NCI-H1048 (cell line): ENCODE results near the gene FRRS1.

Experiments
- DNase-seq: peaks from one replicate; lab custom pipeline; 2025; lab: John Stamatoyannopoulos, UW

Gene FRRS1

DNA sequence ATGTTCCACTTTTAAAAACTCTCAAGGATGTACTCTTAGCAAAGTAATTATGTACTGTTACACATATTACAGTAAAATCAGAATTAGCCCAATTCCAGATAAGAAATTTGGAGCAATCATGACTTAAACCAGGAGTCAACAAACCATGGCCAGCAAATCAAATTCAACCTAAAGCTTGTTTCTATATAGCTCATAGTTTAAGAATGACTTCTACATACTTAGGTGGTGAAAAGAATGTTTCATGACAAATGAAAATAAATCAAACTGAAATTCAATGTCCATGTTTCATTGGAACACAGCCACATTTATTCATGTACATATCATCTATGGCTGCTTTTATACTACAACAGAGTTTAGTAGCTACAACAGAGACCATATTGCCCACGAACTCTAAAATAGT lies 35.1 kb downstream of the FRRS1 start:
- no peak for DNase-seq

DNA sequence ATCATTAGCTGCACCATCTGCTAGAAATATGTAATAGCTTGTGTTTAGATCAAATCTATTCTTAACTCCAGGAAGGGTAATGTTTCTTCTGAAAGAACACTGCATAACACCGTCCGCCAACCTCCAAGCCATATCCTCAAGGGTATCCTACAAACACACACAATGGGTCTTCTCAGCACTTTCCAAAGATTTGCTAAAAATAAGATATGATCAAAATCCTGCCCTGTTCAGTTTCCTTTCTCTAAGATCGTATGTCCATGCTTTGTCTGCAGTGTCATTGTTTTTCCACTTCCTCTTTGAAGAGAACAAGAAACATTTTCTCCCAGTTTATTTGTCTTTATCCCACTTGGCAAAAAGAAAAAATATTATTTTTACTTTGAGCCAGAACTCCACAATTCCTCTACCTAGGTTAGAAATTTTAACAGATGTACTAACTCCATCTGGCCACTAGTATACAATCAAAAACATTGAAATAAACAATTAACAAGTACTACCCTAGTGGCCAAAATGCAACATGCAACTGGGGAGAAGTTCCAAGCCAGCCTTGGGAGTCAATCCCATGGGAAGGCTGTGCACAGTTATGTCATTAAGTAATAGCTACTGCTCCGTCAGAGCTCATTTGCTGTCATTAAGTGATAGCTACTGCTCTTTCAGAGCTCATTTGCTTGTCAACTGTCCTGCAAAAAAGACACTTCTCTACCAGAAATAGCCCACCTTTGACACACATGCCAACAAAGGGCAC lies 37.8 kb downstream of the FRRS1 start:
- DNase-seq, result no peak

DNA sequence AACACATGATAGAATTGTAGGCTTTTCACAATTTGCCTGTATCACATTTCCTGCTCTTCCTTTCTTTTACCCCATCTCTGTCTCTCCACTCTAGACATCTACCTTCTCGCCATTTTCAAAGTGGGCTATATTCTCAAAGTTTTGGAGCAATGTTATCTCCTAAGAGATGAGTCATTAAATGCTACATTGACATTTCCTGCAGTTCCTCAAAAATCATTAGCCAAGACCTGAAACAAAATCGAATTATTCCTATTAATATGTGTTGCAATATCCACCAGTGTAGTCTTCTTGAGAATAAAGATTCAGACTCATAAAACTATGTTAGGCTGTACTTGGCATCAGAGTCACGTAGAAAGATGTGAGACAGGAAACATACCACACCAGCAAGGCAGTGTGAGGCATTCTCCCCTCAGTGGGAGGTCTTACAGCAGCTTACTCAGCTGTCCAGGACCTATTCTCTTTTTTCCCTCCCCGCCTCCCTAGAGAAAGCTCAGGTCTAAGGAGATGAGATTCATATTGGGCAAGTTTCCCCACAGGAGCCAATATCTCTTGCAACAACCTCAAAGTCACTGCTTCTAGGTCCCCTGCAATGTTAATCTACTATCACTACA lies 38.8 kb downstream of the FRRS1 start:
- DNase-seq, result no peak

DNA sequence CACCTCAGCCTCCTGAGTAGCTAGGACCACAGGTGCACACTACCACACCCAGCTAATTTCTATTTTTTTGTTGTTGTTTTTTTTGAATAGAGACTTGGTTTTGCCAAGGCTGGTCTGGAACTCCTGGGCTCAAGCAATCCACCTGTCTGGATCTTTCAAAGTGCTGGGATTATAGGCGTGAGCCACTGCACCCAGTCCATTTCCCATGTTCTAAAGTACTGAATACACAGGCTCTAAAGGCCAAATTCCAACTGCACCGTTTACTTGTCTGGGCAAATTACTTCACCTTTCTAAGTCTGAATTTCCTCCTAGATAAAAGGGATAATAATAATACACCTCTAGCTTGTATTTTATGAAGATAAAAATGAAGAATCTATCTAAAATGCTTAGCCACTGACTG lies 39.6 kb downstream of the FRRS1 start:
- no peak for DNase-seq

DNA sequence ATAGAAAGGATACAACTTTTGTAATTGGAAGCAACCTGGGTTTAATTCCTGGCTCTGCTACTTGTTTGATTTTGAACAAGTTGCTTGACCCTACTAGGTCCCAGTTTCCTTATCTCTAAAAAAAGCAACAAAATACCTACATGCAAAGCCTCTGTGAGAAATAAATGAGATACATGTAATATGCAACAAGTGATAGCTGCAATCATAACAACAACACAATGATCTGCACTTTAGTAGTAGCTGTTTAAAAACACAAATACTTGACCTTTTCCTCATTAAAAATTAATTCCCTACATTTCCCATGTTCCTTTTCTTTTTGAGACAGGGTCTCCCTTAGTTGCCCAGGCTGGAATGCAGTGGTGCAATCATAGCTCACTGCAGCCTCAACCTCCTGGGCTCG lies 40.0 kb downstream of the FRRS1 start:
- no peak for DNase-seq

DNA sequence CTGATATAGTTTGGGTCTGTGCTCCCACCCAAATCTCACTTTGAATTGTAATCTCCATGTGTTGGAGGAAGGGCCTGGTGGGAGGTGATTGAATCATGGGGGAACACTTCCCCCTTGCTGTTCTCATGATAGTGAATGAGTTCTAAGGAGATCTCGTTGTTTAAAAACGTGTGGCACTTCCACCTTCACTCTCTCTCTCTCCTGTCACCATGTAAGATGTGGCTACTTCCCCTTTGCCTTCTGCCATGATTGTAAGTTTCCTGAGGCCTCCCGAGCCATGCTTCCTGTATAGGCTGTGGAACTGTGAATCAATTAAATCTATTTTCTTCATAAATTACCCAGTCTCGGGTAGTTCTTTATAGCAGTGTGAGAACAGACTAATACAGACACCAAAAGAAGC lies 40.4 kb downstream of the FRRS1 start:
- DNase-seq, result no peak

DNA sequence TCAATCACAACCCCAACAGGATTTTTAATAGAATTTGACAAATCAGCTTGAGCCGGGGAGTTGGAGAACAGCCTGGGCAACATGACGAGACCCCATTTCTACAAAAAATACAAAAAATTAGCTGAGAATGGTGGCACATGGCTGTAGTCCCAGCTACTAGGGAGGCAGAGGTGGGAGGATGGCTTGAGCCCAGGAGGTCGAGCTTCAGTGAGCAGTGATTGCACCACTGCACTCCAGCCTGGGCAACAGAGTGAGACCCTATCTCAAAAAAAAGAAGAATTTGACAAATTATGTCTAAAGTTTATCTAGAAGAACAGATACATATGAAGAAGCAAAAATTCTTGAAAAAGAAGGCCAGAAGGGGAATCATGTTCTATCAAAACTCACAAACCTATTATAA lies 43.2 kb downstream of the FRRS1 start:
- no peak for DNase-seq

DNA sequence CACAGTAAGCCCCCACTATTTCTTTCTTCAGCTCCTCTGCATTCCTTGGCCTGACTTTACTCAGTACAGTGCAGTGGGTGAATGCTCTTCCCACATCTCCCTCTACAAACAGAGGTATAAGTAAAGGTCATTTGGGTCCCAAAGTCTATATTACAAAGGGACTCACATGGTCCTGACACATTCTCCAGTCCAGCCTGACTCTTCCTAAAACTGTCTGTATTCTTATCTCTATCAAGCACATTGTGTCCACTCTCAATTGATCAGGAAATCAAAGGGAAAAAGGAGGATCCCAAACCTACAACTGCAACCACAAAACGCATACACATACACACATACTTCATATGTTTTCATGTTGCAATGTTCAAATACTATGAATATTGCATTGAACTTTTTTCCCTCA lies 49.4 kb downstream of the FRRS1 start:
- DNase-seq, result no peak

DNA sequence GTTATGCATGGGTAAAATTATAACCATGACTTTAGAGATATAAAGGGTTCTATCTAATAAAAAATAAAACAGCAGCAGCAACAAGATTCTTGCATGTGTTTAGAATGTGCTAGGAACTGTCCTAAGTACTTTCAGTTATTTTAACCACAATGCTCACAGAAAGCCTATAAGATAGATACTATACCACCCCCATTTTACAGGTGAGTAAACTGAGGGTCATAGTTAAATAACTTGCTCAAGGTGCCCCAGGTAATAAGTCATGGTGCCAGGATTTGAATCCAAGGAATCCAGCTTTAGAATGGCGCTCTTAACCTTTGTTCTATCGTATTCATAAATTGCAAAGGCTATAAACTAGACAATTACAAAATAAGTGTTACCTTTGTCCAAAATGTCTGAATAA lies 53.4 kb downstream of the FRRS1 start:
- DNase-seq, result no peak

DNA sequence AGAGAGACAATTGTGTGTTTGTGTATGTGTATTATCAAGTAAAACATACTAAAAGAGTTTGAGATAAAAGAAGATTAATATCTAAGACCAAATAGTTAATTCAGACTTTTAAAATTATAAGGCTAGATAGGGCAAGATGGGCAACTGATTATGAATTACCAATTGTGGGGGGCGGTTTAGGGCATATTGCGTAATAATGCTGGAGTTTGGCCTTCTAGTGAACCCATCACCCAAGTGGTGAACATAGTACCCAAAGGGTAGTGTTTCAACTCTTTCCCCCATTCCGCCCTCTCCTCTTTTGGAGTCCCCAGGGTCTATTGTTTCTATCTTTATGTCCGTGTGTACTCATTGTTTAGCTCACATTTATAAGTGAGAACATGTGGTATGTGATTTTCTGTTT lies 55.4 kb downstream of the FRRS1 start:
- no peak for DNase-seq

DNA sequence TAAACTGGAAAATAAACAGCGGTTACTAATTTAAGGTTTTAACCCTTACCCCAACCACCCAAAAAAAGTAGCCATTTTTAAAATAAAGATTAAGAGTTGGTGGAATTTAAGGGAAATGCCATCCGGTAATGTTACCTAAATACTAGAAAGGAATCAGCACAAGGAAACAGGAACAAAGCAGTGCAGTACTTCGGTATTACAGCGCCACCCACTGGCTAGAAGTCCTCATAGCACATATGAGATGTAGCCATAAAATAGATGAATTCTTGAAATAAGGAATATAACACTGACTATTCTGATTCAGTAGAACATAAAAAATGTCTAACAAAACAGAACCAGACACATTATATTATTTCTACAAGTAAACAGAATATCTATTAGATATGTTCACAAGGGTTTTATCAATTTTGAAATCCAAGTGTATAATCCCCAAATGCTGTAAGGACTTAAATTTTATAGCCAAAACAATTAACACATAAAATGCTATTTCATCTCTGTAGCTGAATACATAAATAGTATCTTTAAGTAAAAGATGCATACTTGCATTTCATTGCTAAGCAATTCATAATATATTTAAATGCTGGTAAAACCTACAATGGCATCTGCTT lies 58.8 kb downstream of the FRRS1 start:
- DNase-seq, result peak; percentile 15

DNA sequence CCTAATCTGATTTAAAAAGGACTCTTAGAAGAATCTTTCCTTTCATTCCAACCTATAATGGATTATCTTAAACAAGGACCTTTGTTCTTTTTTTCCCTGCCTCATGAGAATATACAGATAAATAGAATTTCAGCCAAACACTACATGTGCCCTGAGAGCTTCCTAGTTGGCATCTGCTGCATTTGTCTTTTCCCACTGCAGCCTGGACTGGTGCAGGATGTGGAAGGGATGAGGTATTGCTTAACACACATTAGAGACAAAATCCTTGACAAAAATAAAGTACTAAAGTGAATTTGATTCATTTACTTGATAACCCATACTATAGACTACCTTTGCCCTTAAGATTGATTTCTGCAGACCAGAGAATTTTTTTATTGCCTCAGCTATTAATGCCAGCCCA lies 61.0 kb downstream of the FRRS1 start:
- DNase-seq, result no peak

DNA sequence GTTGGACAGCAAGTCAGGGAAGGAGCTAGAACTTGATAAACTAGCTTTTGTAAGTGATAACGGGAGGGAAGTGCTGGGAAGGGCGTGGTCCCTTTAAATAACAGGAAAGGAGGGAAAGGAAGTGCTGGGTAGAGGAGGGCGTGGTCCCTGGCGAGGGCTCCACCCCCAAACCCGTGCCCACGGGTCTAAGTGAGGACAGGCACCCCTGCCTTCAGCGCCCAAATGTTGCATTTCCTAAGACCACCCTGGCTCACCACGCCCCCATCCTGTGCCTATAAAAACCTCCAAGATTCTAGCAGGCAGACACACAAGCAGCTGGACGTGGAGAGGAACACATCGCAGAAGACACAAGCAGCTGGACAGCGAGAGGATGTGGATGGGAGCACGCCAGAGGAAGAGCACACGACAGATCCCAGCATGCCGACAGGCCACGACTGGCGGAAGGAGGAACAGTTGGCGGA lies 62.0 kb downstream of the FRRS1 start:
- no peak for DNase-seq

DNA sequence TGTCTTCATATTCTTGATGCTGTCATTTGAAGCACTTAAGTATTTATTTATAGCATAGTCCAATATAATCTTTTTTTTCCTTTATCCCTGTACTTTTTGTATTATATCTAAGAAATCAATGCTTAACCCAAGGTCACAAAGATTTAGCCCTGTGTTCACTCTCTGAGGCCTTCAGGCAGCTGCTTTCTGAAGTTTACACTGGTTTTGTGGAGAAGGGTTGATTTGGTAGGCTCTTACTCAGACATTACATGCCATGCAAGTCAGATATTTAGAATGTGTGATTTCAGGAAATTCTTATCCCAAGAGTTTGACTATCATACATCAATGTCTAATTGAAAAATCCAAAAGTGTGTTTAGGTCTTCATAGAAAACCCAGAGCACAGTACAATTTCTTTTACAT lies 64.2 kb downstream of the FRRS1 start:
- DNase-seq, result no peak

DNA sequence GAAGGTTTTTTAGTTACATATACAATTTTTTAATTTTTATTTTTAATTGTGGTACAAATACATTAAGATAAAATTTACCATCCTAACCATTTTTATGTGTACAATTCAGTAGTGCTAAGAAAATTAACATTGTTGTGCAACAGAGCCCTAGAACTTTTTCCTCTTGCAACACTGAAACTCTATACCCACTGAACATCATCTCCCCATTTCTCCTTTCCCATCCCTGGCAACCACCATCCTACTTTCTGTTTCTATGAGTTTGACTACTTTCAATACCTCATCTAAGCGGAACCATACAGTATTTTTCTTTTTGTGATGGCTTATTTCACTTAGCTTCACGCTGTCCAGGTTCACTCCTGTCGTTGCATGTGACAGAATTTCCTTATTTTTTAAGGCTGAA lies 66.4 kb downstream of the FRRS1 start:
- no peak for DNase-seq

DNA sequence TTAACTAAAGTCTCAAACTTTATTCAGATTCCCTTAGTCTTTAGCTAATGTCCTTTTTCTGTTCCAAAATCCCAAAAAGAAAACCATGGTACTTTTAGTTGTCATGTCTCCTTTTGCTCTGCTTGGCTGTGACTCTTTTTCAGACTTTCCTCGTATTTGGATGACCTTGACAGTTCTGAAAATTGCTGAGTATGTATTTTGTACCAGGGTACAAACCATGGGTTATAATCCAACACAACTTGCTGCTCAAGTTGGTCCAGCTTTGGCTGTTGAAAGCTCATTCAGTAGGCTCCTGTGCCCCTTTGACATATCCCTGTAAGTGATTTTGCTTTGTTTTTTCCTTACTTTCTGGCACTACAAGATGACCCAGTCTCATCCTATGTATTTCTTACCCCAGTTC lies 68.9 kb downstream of the FRRS1 start:
- DNase-seq, result no peak

DNA sequence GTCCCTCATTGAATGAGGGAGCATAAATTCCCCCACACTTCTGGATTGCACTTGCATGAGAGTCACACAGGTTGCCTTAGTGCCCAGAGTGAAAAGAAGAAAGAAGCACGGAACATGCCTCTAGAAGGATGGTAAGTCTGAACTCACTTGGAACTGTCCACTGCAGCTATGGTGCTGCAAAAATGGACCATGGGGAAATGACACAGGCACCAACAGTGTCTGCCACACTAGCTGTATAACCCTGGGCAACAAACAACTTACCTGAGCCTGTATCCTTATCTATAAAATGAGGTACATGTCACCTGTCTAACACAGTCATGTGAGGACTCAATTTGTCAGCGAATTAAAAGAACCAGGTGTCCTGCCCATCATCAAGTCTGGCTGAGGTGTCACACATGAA lies 69.8 kb downstream of the FRRS1 start:
- no peak for DNase-seq

DNA sequence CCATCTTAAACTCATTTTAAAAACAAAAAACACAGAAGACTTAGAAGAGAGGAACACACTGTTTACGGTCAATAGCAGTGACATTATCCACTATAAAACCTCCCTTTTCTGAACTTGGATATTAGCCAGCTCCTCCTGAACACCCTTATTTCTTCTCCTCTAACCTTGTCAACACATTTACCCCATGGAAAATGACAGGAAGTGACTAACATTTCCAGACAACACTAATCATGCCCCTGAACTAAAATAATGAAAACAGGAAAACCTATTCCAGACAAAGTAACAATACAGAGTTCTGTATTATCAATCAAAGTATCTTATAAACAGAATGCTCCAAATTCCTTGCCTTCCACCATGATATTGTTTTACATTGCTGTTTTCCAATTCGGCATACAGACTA lies 75.3 kb downstream of the FRRS1 start:
- DNase-seq, result no peak

DNA sequence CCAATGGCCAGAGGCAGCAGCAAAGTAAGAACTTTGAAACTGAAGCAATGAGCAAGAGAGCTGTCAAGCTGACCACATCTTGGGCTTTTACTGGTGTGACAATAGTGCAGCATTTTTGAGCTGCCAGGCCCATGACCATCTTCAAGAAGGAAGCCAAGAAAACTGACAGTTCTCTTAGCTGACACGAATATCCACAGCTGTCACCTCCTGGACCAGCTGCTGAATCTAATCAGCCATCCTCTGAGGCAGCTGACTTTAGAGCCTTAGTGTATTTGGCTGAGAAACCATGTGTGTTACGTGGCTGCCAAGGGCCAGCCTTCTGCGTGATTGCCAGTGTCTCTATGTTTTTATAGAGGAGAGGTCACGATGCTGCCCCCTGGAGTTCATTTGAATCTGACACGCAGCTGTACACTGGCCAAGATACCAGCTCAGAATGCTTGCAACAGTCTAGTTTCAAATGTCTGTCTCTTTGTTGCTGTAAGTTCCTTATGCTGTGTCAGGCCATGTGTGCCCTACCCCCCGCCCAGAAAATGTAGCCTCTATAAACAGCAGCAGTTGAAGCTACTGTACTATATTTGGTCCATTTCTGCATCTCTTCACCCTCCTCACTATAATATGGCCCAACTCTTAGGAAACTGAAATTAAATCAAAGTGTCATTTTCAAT lies 80.8 kb downstream of the FRRS1 start:
- peak; percentile 32 for DNase-seq

DNA sequence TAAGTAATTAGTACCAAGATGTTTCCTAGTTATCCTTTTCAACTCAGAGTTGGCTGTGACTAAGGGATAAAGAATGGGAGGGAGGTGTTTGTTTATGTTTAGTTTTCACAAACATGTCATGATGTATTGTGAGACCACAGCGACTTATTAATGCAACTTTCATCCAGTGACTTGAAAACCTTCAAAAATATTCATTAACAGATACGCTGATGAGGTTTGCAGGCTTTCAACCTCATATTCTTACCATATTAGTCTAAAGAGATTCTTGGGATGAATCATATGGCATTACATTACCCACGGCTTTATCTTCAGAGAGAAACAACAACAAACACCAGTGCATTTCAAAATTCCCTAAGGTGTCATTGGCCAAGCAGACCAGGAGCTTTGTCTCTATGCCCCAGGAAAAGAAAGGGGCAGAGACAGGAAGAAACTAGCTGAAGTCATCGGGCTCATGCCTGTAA lies 84.1 kb downstream of the FRRS1 start:
- no peak for DNase-seq

DNA sequence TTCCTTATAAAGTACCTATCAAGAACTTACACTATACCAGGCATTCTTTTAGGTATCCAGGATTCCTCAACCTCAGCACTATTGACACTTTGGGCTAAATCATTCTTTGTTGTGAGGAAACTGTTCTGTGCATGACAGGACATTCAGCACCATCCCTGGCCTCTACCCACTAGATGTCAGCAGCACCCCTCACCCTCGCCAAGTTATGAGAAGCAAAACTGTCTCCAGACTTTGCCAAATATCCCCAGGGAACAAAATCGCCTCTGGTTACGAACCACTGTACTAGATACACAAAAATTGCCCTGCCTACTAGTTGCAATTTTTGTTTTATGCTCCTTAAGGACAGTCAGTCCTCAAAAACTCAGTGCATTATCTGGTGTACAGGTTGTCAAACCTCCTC lies 84.9 kb downstream of the FRRS1 start:
- DNase-seq, result no peak

DNA sequence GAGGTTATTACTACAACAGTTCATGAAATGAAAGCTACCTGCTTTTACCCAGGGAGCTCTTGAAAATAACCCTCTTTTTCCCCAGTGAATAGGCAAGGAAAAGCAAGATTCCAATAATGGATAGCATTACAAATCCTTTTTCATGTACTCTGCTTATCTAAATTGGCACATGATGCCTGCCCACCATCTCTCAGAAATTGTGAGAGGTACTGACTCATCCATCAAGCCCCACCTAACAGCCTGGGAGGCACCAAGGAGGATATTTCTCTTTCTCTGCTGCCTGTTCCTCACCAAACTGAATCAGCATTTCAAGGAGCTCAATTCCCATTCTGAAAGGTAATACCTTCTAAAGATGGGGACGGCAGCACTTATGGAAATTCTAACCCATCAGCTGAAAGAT lies 86.2 kb downstream of the FRRS1 start:
- DNase-seq, result no peak

DNA sequence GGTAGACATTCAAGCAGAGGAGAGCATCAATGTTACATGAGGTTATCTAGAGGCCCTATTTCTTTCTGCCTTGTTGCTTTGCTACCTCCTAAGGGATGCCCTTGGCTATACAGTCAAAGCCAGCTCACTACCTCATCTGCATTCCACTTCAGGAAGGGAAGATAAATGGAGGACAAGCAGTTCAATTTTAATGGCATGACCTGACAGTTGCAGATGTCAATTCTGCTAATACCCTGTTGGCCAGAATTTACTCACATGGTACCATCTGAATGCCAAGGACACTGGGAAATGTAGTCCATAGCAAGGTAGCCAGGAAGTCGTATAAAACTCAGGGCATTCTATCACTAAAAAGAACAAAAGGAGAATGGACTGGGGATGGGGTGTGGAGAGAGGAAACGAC lies 89.0 kb downstream of the FRRS1 start:
- no peak for DNase-seq
